Stimulated activated CD4-positive, alpha-beta T cell treated with anti-CD3 and anti-CD28 coated beads, Interleukin-1b, Interleukin-23, amount 100 ng/mL, for 24 hours (primary cell): ENCODE measurements around the gene C17orf67.

Experiments
- DNase-seq, 4 experiments: peaks; one replicate each; pipeline ENCODE4 v3.0.0-alpha.2; 2020; ENCODE audit warnings: low read depth in 4 of 4, low spot score in 1 of 4

Gene C17orf67

DNA sequence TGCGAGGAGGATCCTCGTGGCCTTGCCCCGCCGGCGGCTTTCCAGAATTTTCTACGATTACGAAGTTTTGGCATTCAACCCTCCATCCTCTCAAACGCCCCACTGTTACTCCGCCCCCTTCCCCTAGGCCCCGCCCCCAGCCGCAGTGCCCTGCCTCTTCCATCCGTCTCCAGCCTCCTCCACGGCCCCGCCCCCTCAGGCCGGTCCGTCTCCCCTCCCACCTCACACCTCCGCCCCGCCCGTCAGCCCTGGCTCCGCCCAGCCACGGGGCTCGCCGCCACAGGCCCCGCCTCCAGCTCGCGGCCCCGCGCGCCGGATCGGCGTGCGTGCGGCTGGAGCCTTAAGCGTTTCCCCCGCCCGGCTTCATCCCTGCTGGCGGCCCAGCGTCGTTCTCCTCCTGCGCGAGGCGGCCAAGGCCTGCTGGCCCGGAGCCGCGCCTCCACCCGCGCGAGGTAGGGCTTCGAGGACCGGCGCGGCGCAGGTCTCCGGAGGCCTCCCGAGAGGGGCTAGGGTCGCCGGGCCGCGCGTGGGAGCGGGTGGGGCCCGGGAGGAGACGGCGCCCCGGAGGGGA, at the start of gene C17orf67, which contains the start of gene DGKE:
C17orf67 (minus strand) TSS at position 112 of the 571 bp plus-strand sequence. CDS start 18,110 bp downstream, outside the sequence.
DGKE (plus strand) TSS at position 343 of the 571 bp plus-strand sequence. CDS start 645 bp downstream, outside the sequence.
- DNase-seq, result peak; percentile 94 to 100 (median 98)

- DNase-seq, result no peak
These were observed 48.1 kb upstream of the C17orf67 start for GRCh38 chr17:56881685-56882295.

DNA sequence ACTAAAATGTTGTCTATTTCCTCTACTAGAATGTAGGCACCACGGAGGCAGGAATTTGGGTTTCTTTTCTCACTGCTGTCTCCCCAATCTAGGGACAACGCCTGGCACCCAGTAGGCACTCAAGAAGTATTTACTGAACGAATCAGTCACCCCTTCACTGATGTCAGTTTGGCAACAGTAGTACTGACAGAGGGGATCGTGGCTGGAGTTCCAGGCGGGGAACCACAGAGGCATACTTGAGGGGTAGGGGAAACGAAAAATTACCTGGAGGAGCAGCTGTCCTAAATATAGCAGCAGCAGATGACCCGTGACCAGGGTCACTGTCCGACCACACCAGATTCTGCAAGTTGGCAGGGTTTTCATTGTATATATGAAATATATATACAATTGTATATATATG, 46.9 kb upstream of the C17orf67 start:
- no peak for DNase-seq

DNA sequence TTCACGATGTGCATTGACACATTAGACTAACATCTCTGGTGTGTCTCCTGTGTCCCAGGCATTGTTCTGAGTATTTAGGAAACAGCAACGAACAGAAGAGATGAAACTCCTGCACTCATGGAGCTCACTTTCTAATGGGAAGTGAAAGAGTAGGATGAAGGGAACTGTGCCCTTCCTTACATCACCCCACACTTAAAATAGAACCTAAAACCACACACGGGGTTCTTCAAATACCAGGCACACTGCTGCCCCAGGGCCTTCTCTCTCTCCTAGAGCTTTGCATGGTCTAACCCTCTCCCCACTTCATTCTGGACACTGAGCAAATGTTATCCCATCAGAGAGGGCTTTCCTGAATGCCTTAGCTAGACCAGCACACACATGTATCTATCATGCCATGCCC, 46.4 kb upstream of the C17orf67 start:
- no peak for DNase-seq

DNA sequence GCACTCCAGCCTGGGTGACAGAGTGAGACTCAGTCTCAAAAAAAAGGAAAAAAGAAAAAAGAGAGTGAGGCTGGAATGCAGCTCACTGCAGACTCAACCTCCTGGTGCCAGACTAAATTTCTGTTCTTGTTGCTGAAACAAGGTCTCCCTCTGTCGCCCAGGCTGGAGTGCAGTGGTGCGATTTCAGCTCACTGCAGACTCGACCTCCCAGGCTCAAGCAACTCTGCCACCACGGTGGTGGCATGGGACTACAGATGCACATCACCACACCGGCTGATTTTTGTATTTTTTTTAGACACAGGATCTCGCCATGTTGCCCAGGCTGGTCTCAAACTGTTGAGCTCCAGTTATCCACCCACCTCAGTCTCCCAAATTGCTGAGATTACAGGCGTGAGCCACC, 45.6 kb upstream of the C17orf67 start:
- no peak for DNase-seq

DNA sequence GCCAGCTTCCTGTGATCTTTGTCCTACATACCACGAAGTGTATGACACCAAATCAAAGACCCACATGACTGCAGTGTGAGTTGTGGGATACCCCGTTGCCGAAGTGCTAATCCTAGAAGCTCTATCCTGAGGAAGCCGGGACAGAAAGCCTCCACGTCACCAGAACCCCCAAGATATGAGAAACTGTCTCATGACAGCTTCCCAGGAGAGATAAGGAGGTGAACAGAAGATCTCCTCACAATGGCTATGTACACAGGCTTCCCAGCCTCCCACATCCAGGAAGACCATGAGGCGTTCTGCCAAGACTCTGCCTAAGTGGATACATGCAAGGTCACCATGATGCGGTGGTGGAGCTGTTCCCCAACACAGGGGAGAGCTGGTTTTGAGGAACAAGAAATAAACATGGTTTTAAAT, 43.1 kb upstream of the C17orf67 start:
- DNase-seq, result no peak

DNA sequence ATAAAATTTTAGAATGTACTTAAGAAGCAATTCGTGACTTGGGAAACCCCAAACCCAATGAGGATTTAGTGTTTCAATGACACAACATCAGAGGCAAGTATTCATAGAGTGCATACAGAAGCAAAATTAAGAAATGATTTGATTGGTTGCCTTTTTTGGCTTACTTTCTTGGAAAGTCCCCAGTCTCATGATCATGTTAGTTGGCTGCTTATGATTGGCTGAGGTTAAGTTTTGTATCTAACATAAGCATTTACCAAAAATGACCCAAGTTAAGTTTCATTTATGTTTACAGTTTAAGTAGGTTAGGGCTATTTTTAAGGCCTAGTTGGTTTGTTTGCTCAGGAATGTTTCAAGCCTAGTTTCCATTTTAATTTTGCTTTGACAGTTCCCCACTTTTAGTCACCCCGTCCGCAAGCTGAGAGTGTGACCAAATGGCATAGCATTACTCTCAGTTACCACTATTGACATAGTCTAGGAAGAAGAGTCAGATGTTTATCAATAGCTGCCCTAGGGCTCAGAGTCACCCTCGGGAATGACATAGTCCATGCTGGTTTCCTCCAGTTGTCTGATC, 36.4 kb upstream of the C17orf67 start:
- DNase-seq, result no peak

GRCh38 chr17:56868716-56869115, 35.0 kb upstream of the C17orf67 start:
- DNase-seq, result no peak

GRCh38 chr17:56867948-56868376, 34.2 kb upstream of the C17orf67 start:
- DNase-seq, result no peak

DNA sequence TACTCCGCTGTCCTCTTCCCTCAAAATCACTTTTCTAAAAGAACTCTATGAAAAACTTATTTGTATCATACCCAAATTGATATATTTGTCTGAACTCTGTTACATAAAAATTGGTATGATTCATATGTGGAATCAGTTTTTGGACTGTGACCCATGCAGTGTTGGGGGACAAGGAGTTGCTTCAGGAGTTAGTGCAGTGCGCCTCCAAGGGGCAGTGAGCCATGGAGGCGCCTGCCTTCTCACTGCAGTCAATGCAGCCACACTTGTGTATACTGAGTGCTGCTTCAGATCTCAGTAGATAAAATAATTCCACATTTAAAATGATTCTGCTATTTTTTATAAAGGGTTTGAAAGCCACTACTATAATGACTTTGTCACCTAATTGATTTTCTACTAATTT, 32.8 kb upstream of the C17orf67 start:
- no peak for DNase-seq

- no peak for DNase-seq
These were observed 32.4 kb upstream of the C17orf67 start for GRCh38 chr17:56866076-56866475.

DNA sequence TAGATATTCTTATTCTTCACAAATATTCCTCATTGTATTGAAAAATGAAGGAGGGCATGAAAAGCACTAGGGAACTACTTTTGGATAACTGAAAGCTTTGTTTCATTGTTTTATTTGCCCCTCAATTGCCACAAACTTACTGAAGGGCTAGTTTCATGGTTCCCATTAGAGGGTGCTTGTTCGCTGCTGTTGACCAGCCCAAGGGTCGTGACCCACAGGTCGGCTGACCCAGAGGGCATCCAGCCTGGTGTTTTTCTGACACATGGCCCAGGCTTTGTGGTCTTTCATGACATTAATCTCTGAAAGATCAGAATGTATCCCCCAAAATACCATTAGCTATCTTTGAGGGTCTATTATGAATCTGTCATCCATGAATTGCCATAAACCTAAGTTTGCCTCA, 30.3 kb upstream of the C17orf67 start:
- no peak for DNase-seq

- DNase-seq, result no peak
These were observed 28.2 kb upstream of the C17orf67 start for GRCh38 chr17:56861899-56862298.

- no peak for DNase-seq
These were observed 17.3 kb upstream of the C17orf67 start for GRCh38 chr17:56851008-56851407.

GRCh38 chr17:56850591-56850990, 16.9 kb upstream of the C17orf67 start:
- DNase-seq, result no peak

DNA sequence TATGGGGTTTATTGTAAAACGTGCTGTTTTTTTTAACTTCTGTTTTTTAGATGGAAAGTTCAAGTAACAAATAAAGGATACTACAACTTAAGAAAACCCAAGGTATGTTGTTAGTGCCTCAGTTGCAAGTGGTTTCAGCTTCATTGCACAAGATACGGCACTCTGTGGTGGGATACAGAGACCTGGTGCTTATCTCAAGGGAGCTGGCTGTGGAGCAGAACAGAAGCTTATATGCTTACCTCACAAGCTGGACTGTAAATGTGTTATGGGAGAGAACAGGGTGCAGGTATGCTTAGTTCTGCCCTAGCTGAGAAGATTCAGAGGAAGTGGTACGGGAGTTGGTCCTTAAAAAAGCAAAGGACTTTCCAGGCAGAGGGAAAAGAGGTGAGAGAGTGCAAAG, 15.4 kb upstream of the C17orf67 start:
- DNase-seq, result no peak

- no peak for DNase-seq
These were observed 13.4 kb upstream of the C17orf67 start for GRCh38 chr17:56847106-56847505.

GRCh38 chr17:56845934-56846333, 12.2 kb upstream of the C17orf67 start:
- DNase-seq, result no peak

DNA sequence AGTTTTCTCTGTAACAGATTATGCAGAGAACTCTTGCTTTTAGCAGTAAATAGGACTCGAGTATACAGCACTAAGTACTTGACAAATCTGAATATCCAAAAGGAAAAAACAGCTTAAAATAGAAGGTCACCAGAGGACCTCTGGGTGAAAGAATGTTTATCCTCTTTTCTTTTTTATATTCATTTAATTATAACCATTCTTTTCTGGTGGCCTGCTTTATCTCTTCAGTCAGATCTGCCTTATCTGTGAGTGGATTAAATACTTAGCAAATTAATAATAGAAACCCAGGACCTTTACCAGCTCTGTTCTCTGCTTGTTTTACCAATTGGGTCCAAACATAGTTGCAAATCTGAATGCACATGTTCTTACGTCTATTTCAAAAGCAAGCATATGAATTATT, 8.9 kb upstream of the C17orf67 start:
- DNase-seq, result no peak

DNA sequence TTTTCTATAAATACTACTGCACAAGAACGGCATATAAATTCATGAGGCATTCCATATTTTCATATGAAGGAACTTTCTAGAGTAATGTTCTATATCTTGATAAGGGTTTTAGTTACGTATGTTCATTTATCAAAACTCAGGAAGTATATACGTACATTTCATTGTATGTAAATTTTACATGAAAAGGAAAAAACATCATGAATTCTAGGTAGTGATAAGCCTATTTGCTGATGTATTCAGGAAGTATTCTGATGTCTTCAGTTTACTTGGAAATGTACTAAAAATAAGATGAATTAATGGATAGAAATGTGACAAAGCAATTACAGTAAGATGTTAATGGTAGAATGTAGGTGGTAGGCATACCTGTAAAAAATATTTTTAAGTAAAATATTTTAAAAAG, 5.0 kb upstream of the C17orf67 start:
- DNase-seq, result no peak

GRCh38 chr17:56835264-56835585, 1.5 kb upstream of the C17orf67 start:
- DNase-seq, result no peak

DNA sequence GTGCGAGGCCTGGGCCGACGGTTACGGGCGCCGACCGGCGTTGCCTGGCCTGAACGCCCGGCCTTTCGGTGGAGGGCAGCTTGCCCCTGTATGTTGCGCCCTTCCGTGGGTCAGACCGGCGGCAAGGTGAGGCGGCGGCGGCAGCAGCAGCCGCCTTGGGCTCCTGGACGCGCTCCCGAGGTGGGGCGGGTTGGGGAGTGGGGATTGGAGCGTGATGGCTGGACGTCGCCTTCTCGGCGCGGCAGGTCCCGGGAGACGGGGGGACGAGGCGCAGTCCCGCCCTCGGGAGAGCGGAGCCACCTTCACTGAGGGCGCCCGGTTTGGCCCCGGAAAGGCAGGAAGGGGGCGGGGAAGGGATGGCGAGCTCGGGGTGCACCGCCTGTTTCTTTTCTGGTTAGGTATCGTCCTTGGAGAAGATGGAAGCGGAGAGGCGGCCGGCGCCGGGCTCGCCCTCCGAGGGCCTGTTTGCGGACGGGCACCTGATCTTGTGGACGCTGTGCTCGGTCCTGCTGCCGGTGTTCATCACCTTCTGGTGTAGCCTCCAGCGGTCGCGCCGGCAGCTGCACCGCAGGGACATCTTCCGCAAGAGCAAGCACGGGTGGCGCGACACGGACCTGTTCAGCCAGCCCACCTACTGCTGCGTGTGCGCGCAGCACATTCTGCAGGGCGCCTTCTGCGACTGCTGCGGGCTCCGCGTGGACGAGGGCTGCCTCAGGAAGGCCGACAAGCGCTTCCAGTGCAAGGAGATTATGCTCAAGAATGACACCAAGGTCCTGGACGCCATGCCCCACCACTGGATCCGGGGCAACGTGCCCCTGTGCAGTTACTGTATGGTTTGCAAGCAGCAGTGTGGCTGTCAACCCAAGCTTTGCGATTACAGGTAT, 902 bp upstream of the C17orf67 start:
- peak; percentile 41 to 56 (median 47) for DNase-seq
